RWPE2 (cell line): ENCODE measurements around the gene STX18.
"Not testable (repeated sequence)": the region's sequence is repeated elsewhere in the genome, so short reads cannot be mapped to it uniquely, and the experiment has no call there.

Experiments
- ATAC-seq: fragments of 200-7000 bp; cut with Tn5 transposase; 3 replicates; pipeline ENCODE4 v1.9.1; 2021; ENCODE audit warnings: low read depth
- DNase-seq: peaks from one replicate; pipeline ENCODE4 v3.0.0-alpha.2; 2020; ENCODE audit warnings: low spot score
- H3K27ac ChIP-seq: fragments of 450-650 bp; 2 replicates; pipeline ENCODE4 v1.5.1; 2017; ENCODE audit warnings: mild to moderate bottlenecking; ENCODE audit not compliant: poor library complexity, severe bottlenecking
- H3K27me3 ChIP-seq: fragments of 250-450 bp; sonication (Bioruptor Pico); 2 replicates; pipeline ENCODE4 v1.5.1; 2021; ENCODE audit warnings: mild to moderate bottlenecking, moderate library complexity; ENCODE audit not compliant: insufficient read depth, poor library complexity, severe bottlenecking
- H3K36me3 ChIP-seq: fragments of 250-450 bp; sonication (Bioruptor Pico); 2 replicates; pipeline ENCODE4 v1.5.1; 2020; ENCODE audit warnings: low read depth, mild to moderate bottlenecking, moderate library complexity
- H3K4me1 ChIP-seq: fragments of 250-450 bp; sonication (Bioruptor Pico); 2 replicates; pipeline ENCODE4 v1.5.1; 2021; ENCODE audit warnings: mild to moderate bottlenecking, moderate library complexity; ENCODE audit not compliant: insufficient read depth, poor library complexity, severe bottlenecking
- H3K4me3 ChIP-seq: fragments of 250-450 bp; sonication (Bioruptor Pico); 2 replicates; pipeline ENCODE4 v1.5.1; 2021; ENCODE audit warnings: mild to moderate bottlenecking, moderate library complexity; ENCODE audit not compliant: severe bottlenecking
- H3K9me3 ChIP-seq: fragments of 250-450 bp; sonication (Bioruptor Pico); 2 replicates; pipeline ENCODE4 v1.5.1; 2021; ENCODE audit warnings: mild to moderate bottlenecking, moderate library complexity; ENCODE audit not compliant: severe bottlenecking
- CTCF ChIP-seq: fragments of 450-650 bp; IDR thresholded peaks from one replicate; pipeline ENCODE4 v1.5.1; 2017; ENCODE audit warnings: mild to moderate bottlenecking, moderate library complexity; ENCODE audit not compliant: poor library complexity, severe bottlenecking

Gene STX18

DNA sequence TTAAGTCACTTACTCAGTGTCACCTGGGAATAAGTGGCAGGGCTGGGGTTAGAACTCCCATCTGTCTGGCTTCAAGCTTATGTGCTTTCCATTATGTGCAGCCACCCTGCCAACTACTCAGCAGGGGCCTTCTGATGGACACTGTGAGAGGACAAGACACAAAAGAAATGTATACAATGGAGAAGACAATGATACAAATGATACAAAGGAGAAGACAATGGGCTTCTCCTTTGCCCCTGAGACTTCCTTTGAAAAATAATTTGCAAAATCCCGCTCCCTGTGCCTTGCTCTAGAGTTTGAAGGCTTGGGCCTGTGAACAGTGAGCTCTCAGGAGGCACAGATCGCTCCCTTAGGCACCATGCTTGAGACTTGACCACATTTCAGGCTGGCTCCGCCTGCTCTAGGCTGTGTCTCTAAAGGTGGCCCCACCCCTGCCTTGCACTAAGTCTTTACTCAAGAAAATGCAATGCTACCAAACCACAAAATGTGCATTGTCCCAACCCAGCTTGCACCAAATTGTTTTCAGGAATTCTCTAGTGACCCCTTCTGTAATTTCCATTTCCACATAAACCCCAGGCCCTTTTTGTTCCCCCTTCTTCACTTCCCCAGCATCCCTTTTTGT, 27.1 kb upstream of the STX18 start:
- no peak for DNase-seq
- H3K27me3 ChIP-seq: no peaks in the 10 kb centered on the region
- no peak for ATAC-seq
- TF ChIP-seq CTCF: no peak
- no peak overlapping the region for H3K4me3 ChIP-seq
- no peaks in the 10 kb centered on the region for H3K9me3 ChIP-seq
- H3K27ac ChIP-seq: no peak overlapping the region
- H3K4me1 ChIP-seq: no peaks in the 10 kb centered on the region
- no peaks in the 10 kb centered on the region for H3K36me3 ChIP-seq

GRCh38 chr4:4566359-4566758, 24.5 kb upstream of the STX18 start:
- H3K27ac ChIP-seq, H3K27me3 ChIP-seq, H3K9me3 ChIP-seq, ATAC-seq, H3K4me1 ChIP-seq, H3K4me3 ChIP-seq, H3K36me3 ChIP-seq, DNase-seq: not testable (repeated sequence)

- DNase-seq (no peak), ATAC-seq (no peak)
- H3K27ac ChIP-seq: no peak overlapping the region
- H3K4me1 ChIP-seq: no peaks in the 10 kb centered on the region
- H3K4me3 ChIP-seq: no peak overlapping the region
- TF ChIP-seq CTCF: no peak
- H3K36me3 ChIP-seq: peaks cover 5% of the 10 kb centered on the region; the same call in 1 of the 2 replicates
- H3K27me3 ChIP-seq: no peaks in the 10 kb centered on the region
- H3K9me3 ChIP-seq: no peaks in the 10 kb centered on the region
Measured at GRCh38 chr4:4564522-4564921, 22.7 kb upstream of the STX18 start.

- DNase-seq (no peak), ATAC-seq (no peak)
- H3K36me3 ChIP-seq: peaks cover 5% of the 10 kb centered on the region; the same call in 1 of the 2 replicates
- H3K4me1 ChIP-seq: no peaks in the 10 kb centered on the region
- H3K27ac ChIP-seq: no peak overlapping the region
- no peak overlapping the region for H3K4me3 ChIP-seq
- TF ChIP-seq CTCF: no peak
- no peaks in the 10 kb centered on the region for H3K9me3 ChIP-seq
- H3K27me3 ChIP-seq: no peaks in the 10 kb centered on the region
Measured at GRCh38 chr4:4560642-4561041, 18.8 kb upstream of the STX18 start.

GRCh38 chr4:4560136-4560535, 18.3 kb upstream of the STX18 start:
- DNase-seq (no peak), ATAC-seq (no peak)
- Histone ChIP-seq H3K4me3 (no peak overlapping the region), H3K27me3 (no peaks in the 10 kb centered on the region), H3K27ac (no peak overlapping the region), H3K4me1 (no peaks in the 10 kb centered on the region), H3K9me3 (no peaks in the 10 kb centered on the region), H3K36me3 (peaks cover 5% of the 10 kb centered on the region; the same call in 1 of the 2 replicates)
- no peak for TF ChIP-seq CTCF
